Measurements from ENCODE around the gene MMS19. TPM values are rescaled to one million over a fixed set of nuclear protein-coding genes. Genes with fewer than 3 reads are reported as not detected.

The MMS19 gene
- 41.4 and 45.8 TPM in 2 replicates for total RNA-seq

GRCh38 chr10:97498076-97498840, at the start of gene MMS19:
MMS19 (minus strand) TSS chr10:97498422; CDS start chr10:97498384, 38 bp downstream.

GRCh38 chr10:97498841-97499560, 779 bp upstream of the MMS19 start, which contains the start of gene UBTD1:
UBTD1 (plus strand) TSS chr10:97498924; CDS start chr10:97499204, 280 bp downstream.

GRCh38 chr10:97445722-97446639, 52.2 kb downstream of the MMS19 start, which contains the start of the genes EXOSC1 and ZDHHC16:
EXOSC1 (minus strand) TSS chr10:97446006; CDS start chr10:97445985, 21 bp downstream.
ZDHHC16 (plus strand) TSS chr10:97446175; CDS start chr10:97451676, 5,501 bp downstream.

GRCh38 chr10:97425964-97426775, 72.1 kb downstream of the MMS19 start, which contains the start of gene PGAM1:
PGAM1 (plus strand) TSS chr10:97426191; CDS start chr10:97426308, 117 bp downstream.

Other genes with a start within 250 kb of the MMS19 start
- 2.9 and 3.8 TPM in 2 replicates for gene ARHGAP19, start 205.8 kb downstream of the MMS19 start, total RNA-seq
- gene FRAT1, start 179.2 kb downstream of the MMS19 start, total RNA-seq: 2.3 and 2.4 TPM in 2 replicates
- 3.6 and 4.0 TPM in 2 replicates for gene FRAT2, start 163.7 kb downstream of the MMS19 start, total RNA-seq
- gene RRP12, start 97.1 kb downstream of the MMS19 start, total RNA-seq: 8.5 and 13.2 TPM in 2 replicates
- gene PGAM1, start 72.2 kb downstream of the MMS19 start, total RNA-seq: 280 and 341 TPM in 2 replicates
- 35.3 and 37.1 TPM in 2 replicates for gene EXOSC1, start 52.4 kb downstream of the MMS19 start, total RNA-seq
- 36.0 and 47.1 TPM in 2 replicates for gene ZDHHC16, start 52.2 kb downstream of the MMS19 start, total RNA-seq
- gene UBTD1, start 502 bp upstream of the MMS19 start, total RNA-seq: 16.4 and 21.3 TPM in 2 replicates
- 0.71 and 1.2 TPM in 2 replicates for gene ANKRD2, start 74.4 kb upstream of the MMS19 start, total RNA-seq
- 0.28 and 1.1 TPM in 2 replicates for gene HOGA1, start 86.0 kb upstream of the MMS19 start, total RNA-seq
- gene C10orf62, start 91.3 kb upstream of the MMS19 start, total RNA-seq: 0.14 TPM in 1 of 2 replicates, not detected in the other
- 5.5 and 8.8 TPM in 2 replicates for gene MORN4, start 135.1 kb upstream of the MMS19 start, total RNA-seq
- gene PI4K2A, start 142.2 kb upstream of the MMS19 start, total RNA-seq: 16.2 and 21.8 TPM in 2 replicates
- gene AVPI1, start 188.8 kb upstream of the MMS19 start, total RNA-seq: 28.0 and 44.7 TPM in 2 replicates
- 15.5 and 19.9 TPM in 2 replicates for gene MARVELD1, start 215.3 kb upstream of the MMS19 start, total RNA-seq
- gene ZFYVE27, start 238.7 kb upstream of the MMS19 start, total RNA-seq: 16.9 and 20.2 TPM in 2 replicates